Fibroblast of lung (primary cell): ENCODE results near the gene INTS7.

Experiments used
- EZH2 ChIP-seq: IDR thresholded peaks from 2 replicates; pipeline ENCODE4 v1.5.1; 2012; ENCODE audit warnings: low read length, control low read depth, mild to moderate bottlenecking; ENCODE audit errors: missing control alignments
- TF ChIP-seq, protein P1 (sequence below), 2 donors: IDR thresholded peaks in 1 of 2; conservative IDR thresholded peaks in 1 of 2; 1 replicate in 1 of 2; 2 replicates in 1 of 2; pipeline ENCODE4 v1.5.1; 2011 to 2012; ENCODE audit warnings: low read length in 2 of 2, control low read depth in 1 of 2, inconsistent platforms in 1 of 2, low read depth in 1 of 2, mild to moderate bottlenecking in 1 of 2

DNA sequence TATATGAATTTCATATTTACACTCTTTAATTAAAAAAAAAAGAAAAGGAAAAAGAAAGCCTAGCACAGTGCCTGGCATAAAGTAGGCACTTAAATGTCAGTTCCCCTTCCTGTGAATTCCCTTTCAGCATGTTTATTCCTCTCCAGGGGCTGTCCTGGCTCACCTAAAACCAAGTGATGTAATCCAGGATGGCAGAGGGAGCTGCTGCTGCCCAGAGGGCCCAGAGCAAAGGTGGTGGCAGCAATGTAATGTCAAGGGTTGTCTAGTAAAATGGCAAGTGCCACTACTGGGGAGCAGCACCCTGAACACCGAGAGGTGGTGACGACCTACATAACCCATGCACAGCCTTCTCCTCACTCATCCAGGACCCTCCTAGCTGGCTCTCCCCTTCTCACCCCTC is 126.4 kb downstream of the INTS7 start:
- TF ChIP-seq, protein P1, sequence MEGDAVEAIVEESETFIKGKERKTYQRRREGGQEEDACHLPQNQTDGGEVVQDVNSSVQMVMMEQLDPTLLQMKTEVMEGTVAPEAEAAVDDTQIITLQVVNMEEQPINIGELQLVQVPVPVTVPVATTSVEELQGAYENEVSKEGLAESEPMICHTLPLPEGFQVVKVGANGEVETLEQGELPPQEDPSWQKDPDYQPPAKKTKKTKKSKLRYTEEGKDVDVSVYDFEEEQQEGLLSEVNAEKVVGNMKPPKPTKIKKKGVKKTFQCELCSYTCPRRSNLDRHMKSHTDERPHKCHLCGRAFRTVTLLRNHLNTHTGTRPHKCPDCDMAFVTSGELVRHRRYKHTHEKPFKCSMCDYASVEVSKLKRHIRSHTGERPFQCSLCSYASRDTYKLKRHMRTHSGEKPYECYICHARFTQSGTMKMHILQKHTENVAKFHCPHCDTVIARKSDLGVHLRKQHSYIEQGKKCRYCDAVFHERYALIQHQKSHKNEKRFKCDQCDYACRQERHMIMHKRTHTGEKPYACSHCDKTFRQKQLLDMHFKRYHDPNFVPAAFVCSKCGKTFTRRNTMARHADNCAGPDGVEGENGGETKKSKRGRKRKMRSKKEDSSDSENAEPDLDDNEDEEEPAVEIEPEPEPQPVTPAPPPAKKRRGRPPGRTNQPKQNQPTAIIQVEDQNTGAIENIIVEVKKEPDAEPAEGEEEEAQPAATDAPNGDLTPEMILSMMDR (conservative IDR thresholded peaks at IDR 0.05 in 1 of 2, IDR thresholded peaks at IDR 0.05 in 1 of 2; ENCODE audit: low read depth in 1 of 2, low read length in 2 of 2) = no peak
- TF ChIP-seq EZH2 = no peak
